Renal pelvis (tissue), 12 donors: ENCODE results near the gene ANKRD30BL. TPM values are rescaled to one million over a fixed set of nuclear protein-coding genes. Genes with fewer than 3 reads are reported as not detected.
A peak's percentile ranks its signal among the peaks of the same experiment; 100 is the strongest.
"Not testable (repeated sequence)": the region's sequence is repeated elsewhere in the genome, so short reads cannot be mapped to it uniquely, and the experiment has no call there.

Experiments
- DNase-seq: peaks from one replicate; pipeline ENCODE4 v3.0.0-alpha.2; 2013
- long read RNA-seq, 16 experiments: transcript quantifications; one replicate each; lab custom pipeline, GENCODE V29; 2026
- polyA plus RNA-seq, 3 donors: library from polyadenylated mRNA; unstranded; fragments of 120-200 nt; gene quantifications; one replicate each; pipeline ENCODE4 v1.2.1, GENCODE V29; 2013; ENCODE audit not compliant: insufficient read length in 3 of 3

The ANKRD30BL gene
- polyA plus RNA-seq, result 1 to 10 TPM in 1 of 3 donors, under 1 TPM in 2; 0.52 to 1.2 (median 0.78) TPM
- long read RNA-seq, donor 1, result 0 reads
- long read RNA-seq, donor 2, result 0 reads
- long read RNA-seq, donor 3, result 0 reads
- long read RNA-seq, donor 4, result 0 reads
- long read RNA-seq, donor 5, result 0 reads
- long read RNA-seq, donor 6, result 0 reads
- long read RNA-seq, donor 7, result 0 reads
- long read RNA-seq, donor 8, partial matches to known transcripts, result 0 of 1 reads
- long read RNA-seq, donor 8, other reads (novel, unspliced or antisense), result 0 of 1 reads
- long read RNA-seq, donor 9, result 0 reads
- long read RNA-seq, donor 10, result 0 reads
- long read RNA-seq, donor 11, result 0 reads
- long read RNA-seq, donor 12, result 0 reads
- long read RNA-seq, donor 13, result 0 reads
- long read RNA-seq, donor 14, result 0 reads
- long read RNA-seq, donor 15, result 0 reads
- long read RNA-seq, donor 16, result 0 reads

GRCh38 chr2:132161161-132162124 is at the start of gene ANKRD30BL:
Gene ANKRD30BL, minus strand, starts transcription at chr2:132161952. Its CDS starts 247 bp downstream, at chr2:132161705.
- not testable (repeated sequence) for DNase-seq

- DNase-seq, result not testable (repeated sequence)
Measured at GRCh38 chr2:132202866-132203265, 41.1 kb upstream of the ANKRD30BL start.

- not testable (repeated sequence) for DNase-seq
Measured at GRCh38 chr2:132192854-132193253, 31.1 kb upstream of the ANKRD30BL start.

GRCh38 chr2:132167100-132167499 is 5.3 kb upstream of the ANKRD30BL start:
- not testable (repeated sequence) for DNase-seq

GRCh38 chr2:132162125-132162660 is 441 bp upstream of the ANKRD30BL start:
- DNase-seq, result not testable (repeated sequence)

GRCh38 chr2:132146774-132147173 is 15.0 kb downstream of the ANKRD30BL start:
- peak; percentile 40 for DNase-seq
